RWPE1 (cell line): Measurements from ENCODE around the gene CLPTM1.
"Not testable (repeated sequence)": the region's sequence is repeated elsewhere in the genome, so short reads cannot be mapped to it uniquely, and the experiment has no call there.

Experiments used
- CTCF ChIA-PET: fragments of 350-600 bp; sonication (Branson Sonifier 250); formaldehyde crosslinking; extraction: SDS; loops from one replicate; lab custom pipeline; 2021; lab: Yijun Ruan, JAX
- POLR2A ChIA-PET: fragments of 400-600 bp; formaldehyde crosslinking; extraction: SDS; loops from one replicate; lab custom pipeline; 2020; ENCODE audit warnings: antibody characterized with exemption; ENCODE audit not compliant: low non-redundant PET; lab: Yijun Ruan, JAX
- DNase-seq: peaks from one replicate; pipeline ENCODE4 v3.0.0; 2012; ENCODE audit warnings: low spot score
- H3K27ac ChIP-seq: fragments of 450-650 bp; 2 replicates; pipeline ENCODE4 v1.5.1; 2017
- CTCF ChIP-seq: fragments of 450-650 bp; conservative IDR thresholded peaks from 2 replicates; pipeline ENCODE4 v1.5.1; 2017; ENCODE audit warnings: low read depth, mild to moderate bottlenecking

CLPTM1 gene

GRCh38 chr19:44909775-44910174 is 45.4 kb upstream of the CLPTM1 start:
- no peak for DNase-seq
- ChIA-PET CTCF (interaction anchor here (1.0 kb wide), 1 partner anchor 41 kb away, joined by 3 read pairs; no protein-coding TSS in a partner anchor), POLR2A (interaction anchor here (0.6 kb wide), 1 partner anchor 20 kb away, joined by 4 read pairs; no protein-coding TSS in a partner anchor)
- peak overlapping the region; percentile 86 for H3K27ac ChIP-seq
- no peak for TF ChIP-seq CTCF

GRCh38 chr19:44911896-44912295 is 43.3 kb upstream of the CLPTM1 start:
- DNase-seq, POLR2A ChIA-PET: not testable (repeated sequence)
- H3K27ac ChIP-seq = peak overlapping the region; percentile 86
- CTCF ChIA-PET = interaction anchor here (0.6 to 1.4 kb wide), 4 partner anchors 27 to 147 kb away, joined by 3 to 9 read pairs (median 6); partner anchors contain the start of gene CLPTM1

- TF ChIP-seq CTCF = no peak
- POLR2A ChIA-PET = no interaction called here
- H3K27ac ChIP-seq = peak overlapping the region; percentile 86
- DNase-seq = no peak
- CTCF ChIA-PET = no interaction called here
Measured at GRCh38 chr19:44912854-44913253, 42.3 kb upstream of the CLPTM1 start.

- peak overlapping the region; percentile 86 for H3K27ac ChIP-seq
- DNase-seq, CTCF ChIA-PET, POLR2A ChIA-PET: not testable (repeated sequence)
Measured at GRCh38 chr19:44913512-44914432, 41.4 kb upstream of the CLPTM1 start.

DNA sequence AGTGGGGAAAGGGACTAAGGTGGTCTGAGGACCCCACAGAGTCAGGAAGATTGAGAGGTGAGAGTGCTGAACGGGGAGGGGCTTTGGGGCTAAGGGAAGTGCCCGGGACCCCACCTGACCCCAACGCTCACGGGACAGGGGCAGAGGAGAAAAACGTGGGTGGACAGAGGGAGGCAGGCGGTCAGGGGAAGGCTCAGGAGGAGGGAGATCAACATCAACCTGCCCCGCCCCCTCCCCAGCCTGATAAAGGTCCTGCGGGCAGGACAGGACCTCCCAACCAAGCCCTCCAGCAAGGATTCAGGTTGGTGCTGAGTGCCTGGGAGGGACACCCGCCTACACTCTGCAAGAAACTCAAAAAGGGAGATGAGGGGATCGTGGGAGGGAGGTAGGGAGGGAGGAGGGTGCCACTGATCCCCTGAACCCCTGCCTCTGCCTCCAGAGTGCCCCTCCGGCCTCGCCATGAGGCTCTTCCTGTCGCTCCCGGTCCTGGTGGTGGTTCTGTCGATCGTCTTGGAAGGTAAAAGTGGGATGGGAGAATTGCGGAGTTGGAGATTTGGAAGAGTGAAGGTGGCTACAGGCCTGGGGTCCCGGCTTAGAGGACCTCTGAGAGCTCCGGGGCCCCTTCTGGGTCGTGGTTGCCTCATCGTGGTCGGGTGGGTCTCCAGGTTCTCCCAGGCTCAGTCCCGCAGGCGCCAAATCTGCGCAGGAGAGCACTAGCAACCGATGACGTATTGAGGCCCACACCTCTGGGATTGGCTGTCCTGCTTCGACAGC is 40.6 kb upstream of the CLPTM1 start, which contains the start of gene APOC1:
Gene APOC1 (plus strand): TSS at position 176 of the 774 bp plus-strand sequence. CDS start 284 bp downstream, at position 460.
- POLR2A ChIA-PET = not testable (repeated sequence)
- H3K27ac ChIP-seq = peak within 1 kb of the TSS; percentile 86
- CTCF ChIA-PET = interaction anchor here (0.6 kb wide), 1 partner anchor 1155 kb away, joined by 3 read pairs; no protein-coding TSS in a partner anchor
- peak; percentile 92 for DNase-seq

GRCh38 chr19:44924243-44924725 is 30.9 kb upstream of the CLPTM1 start:
- CTCF ChIA-PET = interaction anchor here (1.3 kb wide), 1 partner anchor 21 kb away, joined by 10 read pairs; no protein-coding TSS in a partner anchor
- no peak overlapping the region for H3K27ac ChIP-seq
- POLR2A ChIA-PET = no interaction called here
- no peak for TF ChIP-seq CTCF
- DNase-seq = no peak

- ChIA-PET POLR2A (no interaction called here), CTCF (no interaction called here)
- TF ChIP-seq CTCF = no peak
- no peak for DNase-seq
- H3K27ac ChIP-seq = no peak overlapping the region
Measured at GRCh38 chr19:44925114-44925891, 29.9 kb upstream of the CLPTM1 start.

DNA sequence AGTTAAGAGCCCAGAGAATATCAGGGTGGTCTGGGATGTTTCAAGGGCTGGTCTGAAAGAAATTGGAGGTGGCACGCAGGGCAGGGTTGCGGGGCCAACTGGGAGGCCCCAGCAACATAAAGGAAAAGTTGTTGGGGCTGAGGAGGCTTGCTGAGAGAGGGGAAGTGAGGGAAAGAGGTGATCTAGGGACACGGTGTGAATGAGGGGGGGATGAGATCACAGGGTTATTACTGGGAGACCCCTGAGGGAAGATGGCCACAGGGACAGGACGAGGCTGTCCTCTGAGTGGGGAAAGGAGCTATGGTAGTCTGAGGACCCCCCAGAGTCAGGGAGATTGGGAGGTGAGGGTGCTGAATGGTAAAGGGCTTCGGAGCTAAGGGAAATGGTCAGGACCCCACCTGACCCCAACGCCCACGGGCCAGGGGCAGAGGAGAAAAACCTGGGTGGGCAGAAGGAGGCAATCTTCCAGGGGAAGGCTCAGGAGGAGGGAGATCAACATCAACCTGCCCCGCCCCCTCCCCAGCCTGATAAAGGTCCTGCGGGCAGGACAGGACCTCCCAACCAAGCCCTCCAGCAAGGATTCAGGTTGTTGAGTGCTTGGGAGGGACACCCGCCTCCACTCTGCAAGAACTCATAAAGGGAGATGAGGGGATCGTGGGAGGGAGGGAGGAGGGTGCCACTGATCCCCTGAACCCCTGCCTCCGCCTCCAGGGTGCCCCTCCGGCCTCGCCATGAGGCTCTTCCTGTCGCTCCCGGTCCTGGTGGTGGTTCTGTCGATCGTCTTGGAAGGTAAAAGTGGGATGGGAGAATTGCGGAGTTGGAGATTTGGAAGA is 28.7 kb upstream of the CLPTM1 start:
- H3K27ac ChIP-seq, DNase-seq, CTCF ChIA-PET, POLR2A ChIA-PET: not testable (repeated sequence)
